GM12872 (cell line): ENCODE data around the gene LHX4.

Source experiments
- CTCF ChIP-seq: IDR thresholded peaks from 3 replicates; pipeline ENCODE4 v1.5.1; 2011; ENCODE audit warnings: low read depth, mild to moderate bottlenecking, low read length, moderate library complexity; ENCODE audit not compliant: insufficient read depth

LHX4 gene

GRCh38 chr1:180193141-180194047 is 36.7 kb upstream of the LHX4 start:
- TF ChIP-seq CTCF: no peak

GRCh38 chr1:180194048-180194425 is 36.0 kb upstream of the LHX4 start:
- no peak for TF ChIP-seq CTCF

- no peak for TF ChIP-seq CTCF
Measured at GRCh38 chr1:180194546-180195207, 35.4 kb upstream of the LHX4 start.

- TF ChIP-seq CTCF: no peak
Measured at GRCh38 chr1:180195401-180195800, 34.7 kb upstream of the LHX4 start.

GRCh38 chr1:180195916-180196315 is 34.1 kb upstream of the LHX4 start:
- no peak for TF ChIP-seq CTCF

- TF ChIP-seq CTCF: no peak
Measured at GRCh38 chr1:180196436-180197003, 33.5 kb upstream of the LHX4 start.

GRCh38 chr1:180197231-180197630 is 32.8 kb upstream of the LHX4 start:
- TF ChIP-seq CTCF: no peak
